ENCODE data around the gene VPS52.

VPS52 gene

DNA sequence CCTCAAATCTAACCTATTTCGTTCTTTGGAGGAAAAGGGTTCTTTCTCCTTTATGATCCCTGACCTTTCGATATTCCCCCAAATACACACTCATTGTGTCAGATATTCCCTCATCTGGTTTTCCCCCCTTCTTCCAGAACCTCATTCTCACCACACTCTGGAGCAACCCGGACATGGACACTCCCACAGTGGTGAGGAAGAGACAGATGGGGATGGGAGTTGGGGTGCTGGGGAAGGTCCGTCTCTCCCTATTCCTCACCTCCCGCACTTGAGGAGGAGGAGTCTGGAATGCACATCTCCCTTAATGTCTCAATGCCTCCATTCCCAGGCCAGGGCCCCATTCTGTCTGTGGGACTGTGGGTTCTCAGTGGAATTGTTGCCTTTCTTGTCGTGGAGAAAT is 69.7 kb downstream of the VPS52 start:
- TF ChIP-seq, protein P1, sequence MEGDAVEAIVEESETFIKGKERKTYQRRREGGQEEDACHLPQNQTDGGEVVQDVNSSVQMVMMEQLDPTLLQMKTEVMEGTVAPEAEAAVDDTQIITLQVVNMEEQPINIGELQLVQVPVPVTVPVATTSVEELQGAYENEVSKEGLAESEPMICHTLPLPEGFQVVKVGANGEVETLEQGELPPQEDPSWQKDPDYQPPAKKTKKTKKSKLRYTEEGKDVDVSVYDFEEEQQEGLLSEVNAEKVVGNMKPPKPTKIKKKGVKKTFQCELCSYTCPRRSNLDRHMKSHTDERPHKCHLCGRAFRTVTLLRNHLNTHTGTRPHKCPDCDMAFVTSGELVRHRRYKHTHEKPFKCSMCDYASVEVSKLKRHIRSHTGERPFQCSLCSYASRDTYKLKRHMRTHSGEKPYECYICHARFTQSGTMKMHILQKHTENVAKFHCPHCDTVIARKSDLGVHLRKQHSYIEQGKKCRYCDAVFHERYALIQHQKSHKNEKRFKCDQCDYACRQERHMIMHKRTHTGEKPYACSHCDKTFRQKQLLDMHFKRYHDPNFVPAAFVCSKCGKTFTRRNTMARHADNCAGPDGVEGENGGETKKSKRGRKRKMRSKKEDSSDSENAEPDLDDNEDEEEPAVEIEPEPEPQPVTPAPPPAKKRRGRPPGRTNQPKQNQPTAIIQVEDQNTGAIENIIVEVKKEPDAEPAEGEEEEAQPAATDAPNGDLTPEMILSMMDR (conservative IDR thresholded peaks at IDR 0.05; ENCODE audit: low read length), result no peak
- no peak for DNase-seq (ENCODE audit: low read depth)
- peak overlapping the region; percentile 81 for H3K4me3 ChIP-seq (ENCODE audit: low read length)

DNA sequence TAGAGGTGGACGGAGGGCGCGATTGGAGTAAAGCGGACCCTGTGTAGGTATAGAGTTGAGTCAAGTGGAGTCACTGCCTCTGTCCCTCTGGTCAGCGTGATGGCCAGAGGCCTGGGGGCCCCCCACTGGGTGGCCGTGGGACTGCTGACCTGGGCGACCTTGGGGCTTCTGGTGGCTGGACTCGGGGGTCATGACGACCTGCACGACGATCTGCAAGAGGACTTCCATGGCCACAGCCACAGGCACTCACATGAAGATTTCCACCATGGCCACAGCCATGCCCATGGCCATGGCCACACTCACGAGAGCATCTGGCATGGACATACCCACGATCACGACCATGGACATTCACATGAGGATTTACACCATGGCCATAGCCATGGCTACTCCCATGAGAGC is 70.5 kb downstream of the VPS52 start:
- peak overlapping the region; percentile 81 for H3K4me3 ChIP-seq (ENCODE audit: low read length)
- TF ChIP-seq, protein P1 (conservative IDR thresholded peaks at IDR 0.05; ENCODE audit: low read length), result peak; percentile 9; the same call in 1 of the 2 replicates
- peak; percentile 14 for DNase-seq (ENCODE audit: low read depth)
